Progenitor cell of endocrine pancreas (in vitro differentiated cells): Measurements from ENCODE around the gene GAA. TPM values are rescaled to one million over a fixed set of nuclear protein-coding genes. Genes with fewer than 3 reads are reported as not detected.

Source experiments
- DNase-seq: peaks from one replicate; pipeline ENCODE4 v3.0.0; 2021; ENCODE audit warnings: low spot score; ENCODE audit not compliant: unreplicated experiment
- H3K27ac Mint-ChIP-seq: 2 replicates; pipeline ENCODE4 v1.8.0; 2021; ENCODE audit warnings: mild to moderate bottlenecking, moderate library complexity, mixed read lengths
- H3K27me3 Mint-ChIP-seq: 2 replicates; pipeline ENCODE4 v1.8.0; 2021; ENCODE audit warnings: mixed read lengths
- H3K36me3 Mint-ChIP-seq: 2 replicates; pipeline ENCODE4 v1.8.0; 2022; ENCODE audit warnings: mixed read lengths; ENCODE audit not compliant: insufficient read depth
- H3K4me1 Mint-ChIP-seq: 2 replicates; pipeline ENCODE4 v1.8.0; 2021; ENCODE audit warnings: low read depth, mixed read lengths
- H3K4me3 Mint-ChIP-seq: 2 replicates; pipeline ENCODE4 v1.8.0; 2021; ENCODE audit warnings: low read depth, mild to moderate bottlenecking, moderate library complexity, mixed read lengths
- H3K9me3 Mint-ChIP-seq: 2 replicates; pipeline ENCODE4 v1.8.0; 2021; ENCODE audit warnings: low read depth, mixed read lengths
- total RNA-seq: library from RNA; stranded (reverse); gene quantifications from 2 replicates; pipeline ENCODE4 v1.2.1, GENCODE V29; 2021
- TF ChIP-seq, protein P1 (sequence below): fragments of 200-600 bp; sonication (generic); IDR thresholded peaks from one replicate; pipeline ENCODE4 v1.5.0; 2021; ENCODE audit warnings: antibody characterized with exemption, mild to moderate bottlenecking; ENCODE audit not compliant: unreplicated experiment

The GAA gene
- total RNA-seq, 1 donor from 2014 or later = 37.9 TPM

DNA sequence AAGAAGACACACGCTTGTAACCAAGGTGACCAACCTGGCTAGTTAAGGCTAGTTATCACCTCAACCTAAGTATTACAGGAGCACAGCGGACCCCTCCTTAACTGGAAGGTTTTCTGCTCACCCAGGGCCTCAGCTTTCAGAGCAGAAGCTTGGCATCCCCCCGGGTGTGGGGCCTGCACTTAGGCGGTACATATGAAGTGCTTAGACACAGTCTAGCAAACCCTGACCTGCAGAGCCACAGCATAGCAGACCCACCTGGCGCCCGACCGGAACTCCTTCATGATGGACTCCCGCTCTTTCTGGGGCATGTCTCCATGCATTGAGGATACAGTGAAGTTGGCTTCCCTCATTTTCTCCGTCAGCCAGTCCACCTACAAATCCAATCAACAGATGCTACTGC is 35.8 kb downstream of the GAA start:
- TF ChIP-seq, protein P1, sequence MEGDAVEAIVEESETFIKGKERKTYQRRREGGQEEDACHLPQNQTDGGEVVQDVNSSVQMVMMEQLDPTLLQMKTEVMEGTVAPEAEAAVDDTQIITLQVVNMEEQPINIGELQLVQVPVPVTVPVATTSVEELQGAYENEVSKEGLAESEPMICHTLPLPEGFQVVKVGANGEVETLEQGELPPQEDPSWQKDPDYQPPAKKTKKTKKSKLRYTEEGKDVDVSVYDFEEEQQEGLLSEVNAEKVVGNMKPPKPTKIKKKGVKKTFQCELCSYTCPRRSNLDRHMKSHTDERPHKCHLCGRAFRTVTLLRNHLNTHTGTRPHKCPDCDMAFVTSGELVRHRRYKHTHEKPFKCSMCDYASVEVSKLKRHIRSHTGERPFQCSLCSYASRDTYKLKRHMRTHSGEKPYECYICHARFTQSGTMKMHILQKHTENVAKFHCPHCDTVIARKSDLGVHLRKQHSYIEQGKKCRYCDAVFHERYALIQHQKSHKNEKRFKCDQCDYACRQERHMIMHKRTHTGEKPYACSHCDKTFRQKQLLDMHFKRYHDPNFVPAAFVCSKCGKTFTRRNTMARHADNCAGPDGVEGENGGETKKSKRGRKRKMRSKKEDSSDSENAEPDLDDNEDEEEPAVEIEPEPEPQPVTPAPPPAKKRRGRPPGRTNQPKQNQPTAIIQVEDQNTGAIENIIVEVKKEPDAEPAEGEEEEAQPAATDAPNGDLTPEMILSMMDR = no peak
- Mint-ChIP-seq H3K4me3 (no peak overlapping the region), H3K4me1 (no peaks in the 10 kb centered on the region), H3K9me3 (no peaks in the 10 kb centered on the region), H3K36me3 (peaks cover 39% of the 10 kb centered on the region), H3K27ac (no peak overlapping the region), H3K27me3 (no peaks in the 10 kb centered on the region)
- no peak for DNase-seq

DNA sequence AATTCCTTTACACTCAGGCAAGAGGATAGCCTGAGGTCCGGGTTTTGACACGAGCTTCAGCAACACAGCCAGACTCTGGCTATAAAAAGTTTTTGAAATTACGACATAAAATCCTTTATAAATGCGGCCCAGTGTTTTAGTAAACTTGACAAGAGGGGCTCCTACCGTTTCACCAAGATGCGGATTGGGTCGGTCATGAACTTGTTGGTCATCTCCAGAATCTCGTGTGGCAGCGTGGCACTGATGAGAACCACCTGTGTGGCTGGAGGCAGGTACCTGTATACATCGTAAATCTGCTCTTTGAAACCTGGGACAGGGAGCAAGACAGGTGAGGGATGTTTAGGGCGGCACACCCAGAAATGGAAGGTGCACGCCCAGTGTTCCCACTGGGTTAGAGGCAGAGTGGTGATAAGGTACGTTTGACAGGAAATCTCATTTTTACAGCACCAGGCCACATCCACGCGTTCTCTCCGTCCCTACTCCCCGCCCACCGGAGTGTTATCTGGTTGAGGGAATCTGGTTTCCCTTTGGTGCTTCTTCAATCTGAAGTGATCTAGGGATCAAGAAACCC is 37.6 kb downstream of the GAA start:
- H3K4me3 Mint-ChIP-seq = no peak overlapping the region
- no peaks in the 10 kb centered on the region for H3K9me3 Mint-ChIP-seq
- TF ChIP-seq, protein P1 = no peak
- H3K36me3 Mint-ChIP-seq = peaks cover 39% of the 10 kb centered on the region
- H3K27me3 Mint-ChIP-seq = no peaks in the 10 kb centered on the region
- no peaks in the 10 kb centered on the region for H3K4me1 Mint-ChIP-seq
- no peak for DNase-seq
- no peak overlapping the region for H3K27ac Mint-ChIP-seq

DNA sequence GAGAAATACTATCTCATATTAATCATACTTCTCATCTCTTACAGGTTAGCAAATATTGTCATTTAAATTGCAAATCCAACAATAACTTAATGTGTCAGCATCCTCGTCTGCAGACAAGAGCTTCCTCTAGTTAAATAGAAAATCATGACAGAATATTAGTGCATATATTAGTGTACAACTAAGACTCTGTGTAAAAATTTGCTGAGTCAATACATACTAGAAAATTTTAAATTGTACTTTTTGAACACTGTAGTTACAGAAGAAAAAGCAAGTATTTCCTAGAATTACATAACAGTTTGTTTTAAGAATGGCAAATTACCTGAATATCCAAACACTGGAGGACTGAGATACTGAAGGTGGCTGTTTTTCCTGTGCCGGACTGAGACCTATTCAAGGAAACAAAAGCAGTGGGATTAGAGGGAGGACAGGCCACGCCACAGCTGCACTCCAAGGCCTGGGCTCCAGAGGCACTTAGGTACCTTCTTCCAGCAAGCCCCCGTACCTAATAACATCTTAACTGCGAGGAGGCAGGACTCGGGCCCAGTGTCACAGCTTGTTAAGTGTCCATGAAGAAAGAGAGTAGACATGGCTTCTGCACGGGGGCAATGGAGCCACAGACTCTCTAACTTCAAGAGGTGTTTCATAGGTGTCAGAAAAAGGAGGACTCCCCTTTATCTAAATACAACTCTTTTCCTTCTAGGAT is 40.2 kb downstream of the GAA start:
- no peaks in the 10 kb centered on the region for H3K9me3 Mint-ChIP-seq
- H3K27me3 Mint-ChIP-seq = no peaks in the 10 kb centered on the region
- peaks cover 34% of the 10 kb centered on the region for H3K36me3 Mint-ChIP-seq
- H3K4me3 Mint-ChIP-seq = no peak overlapping the region
- TF ChIP-seq, protein P1 = no peak
- DNase-seq = no peak
- peaks cover 11% of the 10 kb centered on the region for H3K4me1 Mint-ChIP-seq
- H3K27ac Mint-ChIP-seq = no peak overlapping the region

DNA sequence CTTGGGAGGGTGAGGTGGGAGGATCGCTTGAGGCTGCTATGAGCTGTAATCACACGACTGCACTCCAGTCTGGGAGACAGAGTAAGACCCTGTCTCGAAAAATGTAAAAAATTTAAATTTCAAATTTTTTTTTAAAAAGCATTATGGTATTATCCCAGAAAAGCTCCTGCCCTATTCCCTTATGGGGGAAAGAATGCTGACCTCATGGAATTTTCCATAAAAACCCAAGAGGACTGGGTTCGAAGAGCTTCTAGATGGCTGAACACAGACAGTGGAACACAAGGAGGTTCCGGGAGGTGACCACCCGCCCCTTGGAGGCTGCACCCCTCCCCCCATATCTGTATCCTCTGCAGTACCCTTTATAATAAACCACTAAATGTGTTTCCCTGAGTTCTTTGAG is 41.5 kb downstream of the GAA start:
- H3K4me3 Mint-ChIP-seq = no peak overlapping the region

More for the DNA sequence above, 41.5 kb downstream of the GAA start:
- TF ChIP-seq, protein P1 = no peak
- H3K9me3 Mint-ChIP-seq = no peaks in the 10 kb centered on the region
- H3K27ac Mint-ChIP-seq = no peak overlapping the region
- peaks cover 12% of the 10 kb centered on the region for H3K4me1 Mint-ChIP-seq
- no peak for DNase-seq
- no peaks in the 10 kb centered on the region for H3K27me3 Mint-ChIP-seq
- H3K36me3 Mint-ChIP-seq = peaks cover 27% of the 10 kb centered on the region
